B cell (primary cell): ENCODE measurements around the gene KAT7. TPM values are rescaled to one million over a fixed set of nuclear protein-coding genes. Genes with fewer than 3 reads are reported as not detected.

Experiments
- ATAC-seq: fragments of 200-7000 bp; cut with Tn5 transposase; one replicate; pipeline ENCODE4 v1.10.0; 2021; ENCODE audit warnings: low read depth, mild to moderate bottlenecking, moderate number of reproducible peaks, moderate library complexity
- CTCF ChIA-PET: fragments of 350-600 bp; sonication (Branson Sonifier 250); formaldehyde crosslinking; loops from one replicate; lab custom pipeline; 2021; ENCODE audit warnings: antibody characterized with exemption, inconsistent platforms; lab: Charles Lee
- POLR2A ChIA-PET: fragments of 350-600 bp; sonication (Branson Sonifier 250); formaldehyde crosslinking; loops from one replicate; lab custom pipeline; 2021; ENCODE audit warnings: antibody characterized with exemption; lab: Charles Lee
- DNase-seq: peaks from one replicate; pipeline ENCODE4 v3.0.0; 2013
- H2AFZ ChIP-seq: 2 replicates; pipeline ENCODE4 v1.6.1; 2012; ENCODE audit warnings: mild to moderate bottlenecking, low read depth, low read length; ENCODE audit not compliant: insufficient read depth, poor library complexity, severe bottlenecking
- H3K27ac ChIP-seq, 2 donors: 1 replicate in 1 of 2; 2 replicates in 1 of 2; pipeline ENCODE4 v1.5.1; 2012 to 2013; ENCODE audit warnings: low read length in 2 of 2, mild to moderate bottlenecking in 2 of 2, moderate library complexity in 1 of 2
- H3K27me3 ChIP-seq, 4 experiments: fragments of 200-600 bp in 1 of 4; sonication (generic) in 1 of 4; replicated peaks in 1 of 4; 1 replicate in 2 of 4; 2 replicates in 2 of 4; pipeline versions ENCODE4 v1.6.1 to v1.7.0; 2013 to 2016; ENCODE audit warnings: low read length in 3 of 4, mild to moderate bottlenecking in 2 of 4, mixed read lengths in 1 of 4, moderate library complexity in 1 of 4; ENCODE audit not compliant: insufficient read depth in 4 of 4, control insufficient read depth in 3 of 4; ENCODE audit errors: control extremely low read depth in 1 of 4
- H3K36me3 ChIP-seq, 2 experiments: replicated peaks in 1 of 2; 1 replicate in 1 of 2; 2 replicates in 1 of 2; pipeline versions ENCODE4 v1.6.1 to v1.7.1; 2013; ENCODE audit warnings: low read length in 1 of 2; ENCODE audit not compliant: insufficient read depth in 2 of 2, control insufficient read depth in 1 of 2; ENCODE audit errors: control extremely low read depth in 1 of 2, extremely low read depth in 1 of 2
- H3K4me1 ChIP-seq, 2 donors: fragments of 200-600 bp in 1 of 2; sonication (generic) in 1 of 2; 1 replicate in 1 of 2; 2 replicates in 1 of 2; pipeline versions ENCODE4 v1.5.1 to v1.6.1; 2013 to 2017; ENCODE audit warnings: low read length in 2 of 2; ENCODE audit not compliant: control insufficient read depth in 2 of 2, insufficient read depth in 2 of 2
- H3K4me2 ChIP-seq: replicated peaks from 2 replicates; pipeline ENCODE3; 2012; ENCODE audit warnings: mild to moderate bottlenecking, low read depth, low read length; ENCODE audit not compliant: poor library complexity, severe bottlenecking
- H3K4me3 ChIP-seq, 5 experiments: fragments of 200-600 bp in 1 of 5; sonication (generic) in 1 of 5; 1 replicate in 3 of 5; 2 replicates in 2 of 5; pipeline versions ENCODE4 v1.5.1 to v1.7.0; 2011 to 2016; ENCODE audit warnings: low read length in 4 of 5, mild to moderate bottlenecking in 4 of 5, low read depth in 2 of 5, control low read depth in 1 of 5, moderate library complexity in 1 of 5; ENCODE audit not compliant: insufficient read depth in 1 of 5; ENCODE audit errors: control extremely low read depth in 1 of 5, extremely low read depth in 1 of 5
- H3K79me2 ChIP-seq: fragments of 200-600 bp; sonication (generic); one replicate; pipeline ENCODE4 v1.6.0; 2016; ENCODE audit warnings: low read length; ENCODE audit not compliant: control insufficient read depth, insufficient read depth
- H3K9ac ChIP-seq: fragments of 200-600 bp; sonication (generic); 2 replicates; pipeline ENCODE4 v1.6.1; 2017; ENCODE audit warnings: mild to moderate bottlenecking, low read length, moderate library complexity
- H3K9me3 ChIP-seq, 3 donors: one replicate each; pipeline versions ENCODE4 v1.6.1 to v1.7.1; 2013; ENCODE audit warnings: low read length in 2 of 3; ENCODE audit not compliant: control insufficient read depth in 2 of 3, insufficient read depth in 1 of 3; ENCODE audit errors: control extremely low read depth in 1 of 3
- H4K20me1 ChIP-seq: 2 replicates; pipeline ENCODE4 v1.6.0; 2012; ENCODE audit warnings: mild to moderate bottlenecking, low read length; ENCODE audit not compliant: insufficient read depth, control insufficient read depth, poor library complexity, severe bottlenecking
- H3K27ac Mint-ChIP-seq: one replicate; pipeline ENCODE4 v1.8.0; 2021; ENCODE audit warnings: mixed read lengths
- H3K27me3 Mint-ChIP-seq: one replicate; pipeline ENCODE4 v1.8.0; 2021; ENCODE audit warnings: mixed read lengths
- H3K4me1 Mint-ChIP-seq: one replicate; pipeline ENCODE4 v1.8.0; 2021; ENCODE audit warnings: mixed read lengths
- H3K4me3 Mint-ChIP-seq: one replicate; pipeline ENCODE4 v1.8.0; 2021; ENCODE audit warnings: mixed read lengths
- H3K9me3 Mint-ChIP-seq: one replicate; pipeline ENCODE4 v1.8.0; 2022; ENCODE audit warnings: mixed read lengths; ENCODE audit not compliant: insufficient read depth
- CTCF ChIP-seq: fragments of 200-600 bp; IDR thresholded peaks from one replicate; pipeline ENCODE4 v1.8.0; 2022; ENCODE audit warnings: antibody characterized with exemption, mild to moderate bottlenecking
- EZH2 ChIP-seq: IDR thresholded peaks from 2 replicates; pipeline ENCODE4 v1.6.1; 2012; ENCODE audit warnings: borderline replicate concordance, low read depth, mild to moderate bottlenecking, moderate library complexity, low read length; ENCODE audit not compliant: insufficient read depth, poor library complexity, severe bottlenecking
- WGBS: methylation state at CpG from one replicate; pipeline ENCODE4 v1.1.5; 2013; ENCODE audit warnings: missing lambda C conversion rate; ENCODE audit not compliant: insufficient coverage; 5-methylcytosine and 5-hydroxymethylcytosine counted together
- intact Hi-C: fragments of 100-400 bp; cut with micrococcal nuclease; formaldehyde crosslinking; loops from one replicate; pipeline ENCODE4 v1.10.0; 2022
- polyA plus RNA-seq: library from polyadenylated mRNA; depleted of rRNA; stranded (reverse); fragments of >200 nt; gene quantifications from 2 replicates; pipeline ENCODE4 v1.2.3, GENCODE V29; 2012
- total RNA-seq, 2 donors: library from RNA; stranded (reverse); fragments of 120-200 nt in 1 of 2; gene quantifications; 1 replicate in 1 of 2; 2 replicates in 1 of 2; pipeline versions ENCODE4 v1.2.3 to v1.2.4, GENCODE V29; 2013 to 2022

Gene KAT7
- total and polyA plus RNA-seq, 2 donors (not counting 1 experiment from before 2014, with no cell fraction given): 16.7 to 124 TPM

GRCh38 chr17:49764559-49765180 is 23.8 kb upstream of the KAT7 start:
- Histone ChIP-seq H3K27me3 (no peaks in the 10 kb centered on the region), H4K20me1 (peaks cover 38% of the 10 kb centered on the region), H3K36me3 (peaks cover 0 to 4% of the 10 kb centered on the region in 2 experiments), H2AFZ (peak overlapping the region; percentile 21), H3K79me2 (peaks cover 45% of the 10 kb centered on the region), H3K4me3 (peak overlapping the region; percentile 33 to 77 (median 53)), H3K9ac (peak overlapping the region; percentile 48), H3K9me3 (peaks cover 0 to 3% (median 1%) of the 10 kb centered on the region in 3 donors), H3K27ac (peak overlapping the region; percentile 11 to 18), H3K4me1 (peaks cover 36 to 38% of the 10 kb centered on the region in 2 donors), H3K4me2 (peak overlapping the region; percentile 88)
- peak overlapping the region; percentile 87 for H3K27ac Mint-ChIP-seq
- peaks cover 45% of the 10 kb centered on the region for H3K4me1 Mint-ChIP-seq
- no peak for TF ChIP-seq EZH2
- TF ChIP-seq CTCF: no peak
- no peaks in the 10 kb centered on the region for H3K9me3 Mint-ChIP-seq
- WGBS: 70% methylated on average over 4 of the region's 8 CpGs
- peak overlapping the region; percentile 84 for H3K4me3 Mint-ChIP-seq
- POLR2A ChIA-PET: interaction anchor here (0.5 to 4.5 kb wide), 10 partner anchors 12 to 428 kb away, joined by 3 to 75 read pairs (median 4); partner anchors contain the start of genes KAT7 and SLC35B1
- ATAC-seq (no peak), DNase-seq (no peak)
- H3K27me3 Mint-ChIP-seq: no peaks in the 10 kb centered on the region
- intact Hi-C loops: loop anchor here (1.0 to 5.0 kb wide), 5 partner anchors 18 to 532 kb away; partner anchors contain the start of genes KAT7 and PHOSPHO1
- CTCF ChIA-PET: interaction anchor here (0.6 to 7.2 kb wide), 17 partner anchors 9 to 405 kb away, joined by 3 to 55 read pairs (median 4); partner anchors contain the start of genes KAT7 and SLC35B1
